ENCODE measurements around the gene MX2.
"Not testable (repeated sequence)": the region's sequence is repeated elsewhere in the genome, so short reads cannot be mapped to it uniquely, and the experiment has no call there.

MX2 gene

DNA sequence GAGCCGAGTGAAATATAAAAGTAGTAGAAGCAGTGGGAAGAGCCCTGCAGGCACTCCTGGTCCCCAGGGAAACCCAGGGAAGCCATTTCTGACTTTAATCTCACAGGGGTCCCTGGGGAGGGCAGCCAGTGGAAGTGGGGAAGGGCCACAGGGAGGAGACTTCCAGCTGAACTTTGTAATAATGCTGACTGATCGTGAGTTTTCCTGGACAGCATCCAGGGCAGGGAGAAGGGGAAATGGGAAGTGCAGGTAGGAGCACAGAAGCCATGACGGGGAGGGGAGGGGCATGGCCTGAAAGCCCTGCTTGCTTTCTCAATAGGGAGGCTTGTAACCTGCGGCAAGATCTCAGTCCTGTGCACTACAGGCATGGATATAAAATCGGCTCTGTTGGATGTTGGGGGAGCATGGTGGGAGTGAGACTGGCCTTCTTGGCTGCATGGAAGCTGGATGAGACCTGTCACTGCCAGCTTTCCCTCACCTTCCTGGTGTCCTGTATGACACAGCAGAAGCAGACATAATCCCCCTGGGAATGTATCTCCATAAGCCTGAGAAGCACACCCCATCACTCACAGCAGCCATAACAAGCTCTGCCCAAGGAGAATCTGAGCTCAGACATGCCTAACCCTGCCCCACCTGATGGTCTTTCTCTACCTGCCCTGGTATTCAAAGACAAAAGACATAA, 49.1 kb downstream of the MX2 start:
- no peak for DNase-seq (ENCODE audit: extremely low read depth in 1 of 2, low read depth in 1 of 2)

DNA sequence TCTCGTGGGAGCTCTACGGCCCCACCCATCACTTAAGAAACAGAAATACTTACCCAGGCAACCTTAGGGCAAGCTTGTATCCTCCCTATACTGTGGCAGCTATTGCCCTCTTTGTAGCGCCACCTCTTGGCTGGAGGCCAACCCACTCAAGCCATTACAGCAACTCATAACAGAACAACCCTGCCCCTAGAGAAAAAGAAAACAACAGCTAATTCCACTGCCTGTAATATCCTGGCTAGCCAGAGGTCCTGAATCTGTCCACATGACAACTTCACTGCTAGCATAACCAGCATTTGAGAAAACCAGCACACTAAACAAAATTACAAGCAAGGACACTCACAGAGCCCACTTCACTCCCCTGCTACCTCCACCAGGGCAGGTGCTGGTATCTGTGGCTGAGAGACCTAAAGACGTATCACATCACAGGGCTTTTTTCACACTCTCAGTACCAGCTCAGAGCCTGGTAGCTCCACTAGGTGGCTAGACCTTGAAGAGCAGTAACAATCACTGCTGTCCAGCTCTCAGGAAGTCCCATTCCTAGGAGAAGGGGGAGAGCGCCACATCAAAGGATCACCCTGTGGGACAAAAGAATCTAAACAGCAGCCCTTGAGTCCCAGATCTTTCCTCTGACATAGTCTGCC, 49.7 kb downstream of the MX2 start:
- no peak for DNase-seq (ENCODE audit: extremely low read depth in 1 of 2, low read depth in 1 of 2)

DNA sequence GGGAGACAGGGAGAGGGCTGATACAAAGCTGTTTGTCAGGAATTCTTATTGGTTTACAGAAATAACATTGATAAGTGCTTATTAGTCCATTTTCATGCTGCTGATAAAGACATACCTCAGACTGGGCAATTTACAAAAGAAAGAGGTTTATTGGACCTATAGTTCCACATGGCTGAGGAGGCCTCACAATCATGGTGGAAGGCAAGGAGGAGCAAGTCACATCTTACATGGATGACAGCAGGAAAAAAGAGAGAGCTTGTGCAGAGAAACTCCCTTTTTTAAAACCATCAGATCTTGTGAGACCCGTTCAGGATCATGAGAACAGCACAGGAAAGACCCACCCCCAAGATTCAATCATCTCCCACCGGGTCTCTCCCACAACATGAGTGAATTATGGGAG, 55.7 kb downstream of the MX2 start:
- DNase-seq (ENCODE audit: extremely low read depth in 1 of 2, low read depth in 1 of 2): not testable (repeated sequence)

DNA sequence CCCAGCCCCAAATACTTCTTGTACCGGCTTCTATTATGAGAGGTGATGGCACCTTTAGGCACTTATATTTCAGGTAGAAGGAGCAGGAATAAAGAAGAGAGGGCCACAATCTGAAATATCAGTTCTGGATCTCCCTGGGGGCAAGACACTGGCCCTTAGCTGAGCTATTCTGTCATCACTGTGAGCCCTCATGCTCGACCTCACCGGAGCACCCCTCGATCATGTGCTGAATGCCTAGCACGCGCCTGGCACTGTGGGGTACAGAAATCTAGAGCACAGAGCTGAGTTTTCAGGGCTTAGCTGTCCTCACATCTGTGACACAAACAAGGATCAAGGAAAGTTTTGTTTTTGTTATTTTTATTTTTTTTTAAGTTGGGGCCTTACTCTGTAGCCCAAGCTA, 56.6 kb downstream of the MX2 start:
- DNase-seq (ENCODE audit: extremely low read depth in 1 of 2, low read depth in 1 of 2): no peak

DNA sequence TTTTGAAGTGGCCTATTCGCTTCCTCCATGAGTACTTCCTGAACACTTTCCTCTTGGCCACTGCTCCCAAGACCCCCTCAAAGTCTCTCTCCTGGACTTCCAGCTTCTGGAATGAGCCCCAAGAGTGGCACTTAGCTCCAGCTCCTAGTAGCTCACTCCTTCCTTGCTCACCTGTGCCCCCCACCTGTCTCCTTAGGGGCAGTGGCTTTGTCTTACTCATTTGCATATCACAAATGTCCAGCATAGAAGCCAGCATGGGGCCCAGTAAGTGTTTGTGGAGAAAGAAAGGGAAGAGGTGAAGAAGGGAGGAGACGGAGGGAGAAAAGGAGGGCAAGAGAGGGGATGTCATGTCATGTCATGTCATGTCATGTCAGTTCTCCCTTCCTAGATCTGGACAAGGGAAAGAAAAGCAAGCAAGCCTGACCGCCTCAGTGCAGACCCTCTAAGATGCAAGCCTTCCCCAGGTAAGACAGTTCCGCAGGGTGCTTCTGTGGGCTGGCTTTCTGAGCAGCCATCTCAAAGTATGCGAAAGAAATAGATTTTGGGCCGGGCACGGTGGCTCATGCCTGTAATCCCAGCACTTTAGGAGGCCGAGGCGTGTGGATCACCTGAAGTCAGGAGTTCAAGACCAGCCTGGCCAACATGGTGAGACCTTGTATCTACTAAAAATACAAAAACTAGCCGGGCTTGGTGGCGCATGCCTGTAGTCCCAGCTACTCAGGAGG, 57.3 kb downstream of the MX2 start:
- DNase-seq (ENCODE audit: extremely low read depth in 1 of 2, low read depth in 1 of 2): no peak

DNA sequence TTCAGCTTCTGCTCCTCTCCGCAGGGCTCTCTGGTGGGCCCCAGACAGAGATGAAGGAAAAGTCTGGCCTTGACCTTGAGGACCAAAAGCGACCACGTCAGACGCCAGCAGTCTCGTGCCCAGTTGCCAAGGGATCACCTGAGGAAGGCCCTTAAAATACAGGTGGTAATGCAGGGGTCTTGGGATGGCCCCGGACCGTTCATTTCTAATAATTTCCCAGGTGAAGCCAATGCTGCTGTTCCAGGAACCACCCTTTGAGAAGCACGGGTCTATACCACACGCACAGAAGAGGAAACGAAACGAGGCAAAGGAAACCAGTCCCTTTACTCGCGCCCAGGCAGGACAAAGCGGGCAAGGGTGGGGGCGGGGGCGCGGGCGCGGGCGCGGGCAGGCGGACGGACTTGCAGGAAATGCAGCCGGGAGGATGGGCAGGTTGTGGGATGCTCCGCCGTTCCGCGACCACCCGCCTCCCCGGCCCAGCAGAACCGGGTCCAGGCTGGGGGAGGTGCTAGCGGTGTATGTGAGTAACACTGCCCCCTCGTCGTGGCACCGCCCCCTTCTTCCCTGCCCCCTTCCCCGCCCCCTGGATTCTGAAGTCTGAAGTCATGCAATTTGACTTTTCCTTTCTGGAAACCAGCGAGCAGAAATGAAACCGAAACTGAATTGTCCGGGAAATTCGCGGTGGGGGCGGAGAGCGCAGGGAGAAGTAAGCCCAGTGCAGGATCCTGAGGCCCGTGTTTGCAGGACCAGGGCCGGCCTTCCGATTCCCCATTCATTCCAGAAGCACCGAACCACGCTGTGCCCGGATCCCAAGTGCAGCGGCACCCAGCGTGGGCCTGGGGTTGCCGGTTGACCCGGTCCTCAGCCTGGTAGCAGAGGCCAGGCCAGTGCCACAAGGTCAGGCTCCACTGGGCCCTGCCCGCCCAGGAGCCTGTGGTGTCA, 58.4 kb downstream of the MX2 start:
- peak in 1 of 2 donors; percentile 11 for DNase-seq (ENCODE audit: extremely low read depth in 1 of 2, low read depth in 1 of 2)

DNA sequence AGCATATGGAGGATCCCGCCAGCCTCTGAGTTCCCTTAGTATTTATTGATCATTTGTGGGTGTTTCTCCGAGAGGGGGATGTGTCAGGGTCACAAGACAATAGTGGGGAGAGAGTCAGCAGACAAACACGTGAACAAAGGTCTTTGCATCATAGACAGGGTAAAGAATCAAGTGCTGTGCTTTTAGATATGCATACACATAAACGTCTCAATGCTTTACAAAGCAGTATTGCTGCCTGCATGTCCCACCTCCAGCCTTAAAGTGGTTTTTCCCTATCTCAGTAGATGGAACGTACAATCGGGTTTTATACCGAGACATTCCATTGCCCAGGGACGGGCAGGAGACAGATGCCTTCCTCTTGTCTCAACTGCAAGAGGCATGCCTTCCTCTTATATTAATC, 59.2 kb downstream of the MX2 start:
- DNase-seq (ENCODE audit: extremely low read depth in 1 of 2, low read depth in 1 of 2): not testable (repeated sequence)

DNA sequence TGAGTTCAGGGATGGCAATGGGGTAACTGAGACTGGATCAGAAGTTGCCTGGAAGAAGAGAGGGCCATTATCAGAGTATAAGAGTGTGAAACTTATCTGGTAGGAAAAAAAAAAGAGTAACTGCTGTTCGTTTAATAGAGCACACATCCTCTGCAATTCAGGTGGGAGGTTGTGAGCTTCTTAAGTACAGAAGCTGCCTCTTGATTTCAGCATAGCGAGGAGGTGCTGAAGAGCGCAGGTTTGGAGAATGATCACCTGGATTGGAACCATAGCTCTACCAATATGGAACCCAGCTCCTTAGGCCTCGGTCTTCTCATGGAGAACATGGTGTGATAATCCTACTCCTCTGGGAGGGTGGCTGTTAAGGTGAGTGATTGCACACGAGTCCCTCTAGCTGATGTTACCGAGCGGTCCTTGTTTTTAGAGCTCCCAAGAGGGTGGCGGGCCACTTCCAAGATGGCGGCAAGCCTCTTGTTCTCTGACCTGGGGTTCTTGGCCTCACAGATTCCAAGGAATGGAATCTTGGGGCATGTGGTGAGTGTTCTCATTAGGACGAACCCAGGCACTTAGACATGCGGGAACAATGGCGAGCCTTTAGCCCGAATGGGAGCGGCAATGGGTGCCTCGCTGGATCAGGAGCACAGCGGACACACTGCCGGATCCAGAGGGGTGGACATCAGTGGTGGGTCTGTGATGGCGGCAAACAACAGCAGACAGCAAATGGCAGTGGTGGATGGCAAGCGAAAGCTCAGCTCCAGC, 60.9 kb downstream of the MX2 start:
- DNase-seq (ENCODE audit: extremely low read depth in 1 of 2, low read depth in 1 of 2): no peak

DNA sequence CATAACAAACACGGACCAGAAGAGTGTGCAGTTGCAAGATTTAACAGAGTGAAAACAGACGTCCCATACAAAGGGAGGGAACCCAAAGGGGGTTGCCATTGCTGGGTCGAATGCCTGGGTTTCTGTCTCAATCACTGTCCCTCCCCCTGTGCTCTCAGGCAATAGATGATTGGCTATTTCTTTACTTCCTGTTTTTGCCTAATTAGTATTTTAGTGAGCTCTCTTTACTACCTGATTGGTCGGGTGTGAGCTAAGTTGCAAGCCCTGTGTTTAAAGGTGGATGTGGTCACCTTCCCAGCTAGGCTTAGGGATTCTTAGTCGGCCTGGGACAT, 61.4 kb downstream of the MX2 start:
- not testable (repeated sequence) for DNase-seq (ENCODE audit: extremely low read depth in 1 of 2, low read depth in 1 of 2)

DNA sequence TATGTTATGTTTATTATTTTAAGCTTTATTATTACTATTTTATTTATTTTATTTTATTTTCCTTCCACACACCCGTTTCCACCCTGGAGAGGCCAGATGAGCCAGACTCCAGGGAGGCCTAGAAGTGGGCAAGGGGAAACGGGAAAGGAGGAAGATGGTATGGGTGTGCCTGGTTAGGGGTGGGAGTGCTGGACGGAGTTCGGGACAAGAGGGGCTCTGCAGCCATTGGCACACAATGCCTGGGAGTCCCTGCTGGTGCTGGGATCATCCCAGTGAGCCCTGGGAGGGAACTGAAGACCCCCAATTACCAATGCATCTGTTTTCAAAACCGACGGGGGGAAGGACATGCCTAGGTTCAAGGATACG, 63.7 kb downstream of the MX2 start:
- no peak for DNase-seq (ENCODE audit: extremely low read depth in 1 of 2, low read depth in 1 of 2)

DNA sequence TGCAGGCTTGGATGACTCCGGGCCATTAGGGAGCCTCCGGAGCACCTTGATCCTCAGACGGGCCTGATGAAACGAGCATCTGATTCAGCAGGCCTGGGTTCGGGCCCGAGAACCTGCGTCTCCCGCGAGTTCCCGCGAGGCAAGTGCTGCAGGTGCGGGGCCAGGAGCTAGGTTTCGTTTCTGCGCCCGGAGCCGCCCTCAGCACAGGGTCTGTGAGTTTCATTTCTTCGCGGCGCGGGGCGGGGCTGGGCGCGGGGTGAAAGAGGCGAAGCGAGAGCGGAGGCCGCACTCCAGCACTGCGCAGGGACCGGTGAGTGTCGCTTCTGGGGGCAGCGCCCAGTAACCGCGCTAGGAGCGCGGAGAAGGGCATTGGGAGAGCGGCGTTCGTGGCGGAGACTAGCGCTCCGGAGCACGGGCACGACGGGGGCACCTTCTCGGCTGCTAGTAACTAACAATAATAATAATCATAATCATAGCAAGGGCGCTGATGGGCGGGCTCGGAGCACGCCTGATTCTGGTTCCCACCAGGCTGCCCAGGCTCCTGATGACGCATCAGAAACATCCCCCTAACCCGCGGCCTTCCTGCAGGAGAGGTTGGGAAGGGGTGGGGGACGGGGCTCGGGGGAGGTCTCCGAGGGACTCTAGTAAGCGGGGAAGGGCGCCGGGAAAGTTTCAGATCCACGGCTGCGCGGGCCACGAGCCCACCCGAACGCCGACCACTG, 64.3 kb downstream of the MX2 start, which contains the start of gene MX1:
TSS of gene MX1 (plus strand) at position 286 of the 722 bp plus-strand sequence. CDS start 5,832 bp downstream, outside the sequence.
- peak; percentile 48 to 68 for DNase-seq (ENCODE audit: extremely low read depth in 1 of 2, low read depth in 1 of 2)

DNA sequence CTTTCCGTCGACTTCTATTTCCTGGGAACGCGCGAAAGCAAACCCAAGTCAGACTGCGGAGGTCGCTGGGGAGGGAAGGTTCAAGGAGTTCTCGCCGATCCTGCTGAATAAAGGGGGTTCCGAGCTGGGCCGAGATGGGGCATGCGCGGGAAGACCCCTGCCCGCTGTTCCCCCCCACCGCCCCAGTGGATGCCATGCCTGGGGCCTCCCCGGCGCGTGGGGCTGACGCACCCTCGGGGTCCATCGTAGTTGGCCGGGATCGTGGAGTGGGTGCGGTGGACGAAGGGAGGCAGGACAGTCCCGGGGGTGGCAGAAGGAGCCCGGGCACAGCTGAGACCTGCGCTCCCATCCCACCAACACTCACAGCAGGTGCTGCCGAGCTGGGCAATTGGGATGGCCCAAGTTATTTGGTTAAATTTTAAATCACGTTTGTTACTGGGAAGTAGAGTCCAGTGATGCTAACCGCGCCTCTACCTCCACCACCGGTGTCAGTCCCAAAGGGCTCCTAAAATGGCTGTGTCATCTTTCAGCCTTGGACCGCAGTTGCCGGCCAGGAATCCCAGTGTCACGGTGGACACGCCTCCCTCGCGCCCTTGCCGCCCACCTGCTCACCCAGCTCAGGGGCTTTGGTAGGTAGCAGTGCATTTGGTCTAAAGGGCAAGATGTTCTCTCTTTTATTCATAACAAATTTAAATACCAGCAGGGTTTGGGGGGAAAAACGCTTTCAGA, 65.0 kb downstream of the MX2 start:
- no peak for DNase-seq (ENCODE audit: extremely low read depth in 1 of 2, low read depth in 1 of 2)

DNA sequence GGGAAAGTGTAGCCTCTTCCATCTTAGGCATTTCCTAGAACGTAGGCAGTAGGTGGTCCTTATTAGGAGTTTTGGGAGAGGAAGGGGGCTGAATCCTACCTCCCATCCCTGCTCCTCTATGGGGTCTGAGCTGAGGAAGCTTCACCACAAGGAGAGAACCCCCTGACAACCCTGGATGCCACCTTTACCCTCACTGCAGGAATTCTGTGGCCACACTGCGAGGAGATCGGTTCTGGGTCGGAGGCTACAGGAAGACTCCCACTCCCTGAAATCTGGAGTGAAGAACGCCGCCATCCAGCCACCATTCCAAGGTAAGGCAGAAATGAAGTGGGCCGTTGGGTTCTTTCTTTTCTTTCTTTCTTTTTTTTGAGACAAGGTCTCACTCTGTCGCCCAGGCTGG, 65.7 kb downstream of the MX2 start:
- DNase-seq (ENCODE audit: extremely low read depth in 1 of 2, low read depth in 1 of 2): no peak

DNA sequence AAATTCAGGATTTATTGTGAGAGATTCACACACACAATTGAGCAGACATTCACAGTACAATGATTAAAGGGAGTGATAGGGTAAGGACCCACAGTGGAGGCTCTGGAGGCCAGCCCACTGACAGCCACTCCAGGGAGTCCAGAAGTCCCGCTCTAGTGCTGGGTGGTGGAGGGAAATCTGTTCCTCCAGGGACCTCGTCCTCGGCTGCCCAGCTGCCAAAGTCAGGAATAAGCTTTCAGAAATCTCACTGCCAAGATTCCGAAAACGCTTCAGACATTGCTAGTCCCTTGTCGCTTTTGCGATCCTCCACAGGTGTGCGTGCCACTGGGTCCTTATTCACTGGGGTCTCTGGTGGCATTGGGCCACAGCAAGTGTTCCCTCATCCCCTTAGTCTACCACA, 66.5 kb downstream of the MX2 start:
- DNase-seq (ENCODE audit: extremely low read depth in 1 of 2, low read depth in 1 of 2): no peak

DNA sequence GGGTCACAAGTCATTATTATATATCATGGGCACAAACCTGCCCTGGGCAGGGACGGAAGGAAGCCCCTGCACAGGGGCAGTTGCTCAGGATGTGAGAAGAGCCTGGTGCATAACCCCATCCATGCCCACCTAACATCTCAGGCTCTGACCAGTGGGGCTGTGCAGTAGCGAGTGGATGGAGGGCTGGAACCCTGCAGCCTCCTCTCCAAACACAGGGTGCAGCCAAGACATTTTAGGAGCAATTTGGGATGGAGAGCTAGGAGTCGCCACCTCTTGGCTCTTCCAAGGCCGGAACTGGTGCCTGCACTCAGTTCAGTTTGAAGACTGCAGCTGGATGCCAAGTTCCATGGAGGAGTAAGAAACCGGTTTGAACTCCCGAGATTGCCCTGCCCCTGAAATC, 67.0 kb downstream of the MX2 start:
- no peak for DNase-seq (ENCODE audit: extremely low read depth in 1 of 2, low read depth in 1 of 2)

DNA sequence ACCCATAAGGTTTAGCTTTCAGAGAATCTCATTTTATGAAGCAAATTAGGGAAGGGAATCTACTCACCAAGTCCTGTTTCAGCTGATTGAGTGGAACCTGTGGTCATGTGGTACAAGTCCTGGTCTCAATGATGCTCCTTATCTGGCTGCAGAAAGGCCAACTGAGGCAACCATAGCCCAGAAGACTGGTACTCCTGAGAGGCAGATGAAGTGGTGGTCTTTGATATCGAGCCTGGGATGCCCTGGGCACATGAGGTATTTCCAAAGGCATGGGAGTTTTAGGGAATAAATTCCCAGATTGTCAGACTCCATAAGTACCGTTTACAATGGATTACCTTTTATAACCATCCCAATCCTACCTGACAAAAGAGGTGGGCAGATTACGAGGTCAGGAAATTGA, 67.5 kb downstream of the MX2 start:
- DNase-seq (ENCODE audit: extremely low read depth in 1 of 2, low read depth in 1 of 2): no peak

DNA sequence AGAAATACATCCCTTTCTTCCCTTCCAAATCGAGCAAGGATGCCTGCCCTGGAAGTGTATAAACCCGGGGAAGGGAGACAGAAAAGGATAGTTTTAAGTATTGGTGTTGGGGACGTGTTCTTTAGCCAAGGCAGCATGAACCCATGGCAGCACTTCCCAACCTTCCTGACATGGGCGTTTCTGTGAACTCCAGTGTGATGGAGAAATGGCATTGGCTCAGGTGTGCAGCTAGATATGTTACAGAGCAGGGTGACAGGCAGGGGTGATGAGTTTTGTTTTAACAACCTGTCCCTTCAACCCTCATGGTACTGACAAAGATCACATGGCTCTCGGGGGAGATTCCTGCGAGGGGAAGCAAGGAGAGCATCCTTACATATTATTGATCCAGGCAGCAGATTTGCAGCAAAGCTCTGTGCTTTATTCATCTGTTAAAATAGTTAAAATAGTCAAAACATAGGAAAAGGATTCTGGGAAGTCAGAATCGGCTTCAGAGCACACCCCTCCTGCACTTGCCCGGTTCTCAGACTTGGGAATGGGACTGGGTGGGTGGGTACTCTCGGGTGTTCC, 68.2 kb downstream of the MX2 start:
- no peak for DNase-seq (ENCODE audit: extremely low read depth in 1 of 2, low read depth in 1 of 2)

DNA sequence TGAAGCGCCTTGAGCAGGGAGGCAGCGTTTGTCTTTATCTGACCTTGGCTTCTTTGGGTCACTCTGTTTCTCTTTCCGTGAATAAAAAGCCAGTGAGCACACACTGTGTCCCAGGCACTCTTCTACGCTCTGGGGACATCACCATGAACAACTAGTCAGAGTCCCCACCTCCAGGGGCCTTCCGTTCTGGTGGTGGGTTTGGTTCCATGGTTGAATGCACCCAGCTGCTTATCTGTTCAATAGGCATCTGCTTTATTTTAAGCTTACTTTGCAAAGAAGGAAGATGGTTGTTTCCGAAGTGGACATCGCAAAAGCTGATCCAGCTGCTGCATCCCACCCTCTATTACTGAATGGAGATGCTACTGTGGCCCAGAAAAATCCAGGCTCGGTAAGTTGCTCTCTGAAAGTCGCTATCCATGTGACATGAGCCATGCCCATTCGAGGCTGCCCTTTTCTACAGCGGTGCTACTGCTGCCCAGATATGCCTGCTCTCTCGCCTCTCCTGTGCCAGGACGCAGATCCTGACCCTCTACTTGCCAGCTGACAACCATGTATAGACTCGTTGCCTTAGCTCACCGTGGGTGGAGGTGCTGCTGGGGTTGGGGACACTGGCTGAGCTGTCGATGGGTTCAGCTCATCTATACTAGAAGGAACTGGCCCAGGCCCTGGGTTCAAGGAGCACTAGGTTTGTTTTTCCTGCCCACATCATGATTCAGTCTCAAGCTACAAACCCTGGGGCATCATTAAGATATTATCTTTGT, 70.1 kb downstream of the MX2 start:
- no peak for DNase-seq (ENCODE audit: extremely low read depth in 1 of 2, low read depth in 1 of 2)

Data from stimulated activated CD8-positive, alpha-beta memory T cell treated with anti-CD3 and anti-CD28 coated beads, Interleukin-7, amount 100 ng/mL, for 48 hours (primary cell).